Activated CD8-positive, alpha-beta T cell treated with anti-CD3 and anti-CD28 coated beads for 36 hours (primary cell): ENCODE measurements around the gene PHB1. TPM values are rescaled to one million over a fixed set of nuclear protein-coding genes. Genes with fewer than 3 reads are reported as not detected.

ENCODE experiments used
- ATAC-seq: fragments of 200-7000 bp; cut with Tn5 transposase; one replicate; pipeline ENCODE4 v1.10.0; 2021; ENCODE audit warnings: mild to moderate bottlenecking, moderate library complexity
- CTCF ChIA-PET: fragments of 350-600 bp; sonication (Branson Sonifier 250); formaldehyde crosslinking; loops from one replicate; lab custom pipeline; 2021; ENCODE audit warnings: antibody characterized with exemption; lab: Charles Lee
- POLR2A ChIA-PET: fragments of 350-600 bp; sonication (Branson Sonifier 250); formaldehyde crosslinking; loops from one replicate; lab custom pipeline; 2021; ENCODE audit warnings: antibody characterized with exemption; lab: Charles Lee
- DNase-seq: peaks from one replicate; pipeline ENCODE4 v3.0.0-alpha.2; 2020
- H3K27ac Mint-ChIP-seq: one replicate; pipeline ENCODE4 v1.8.0; 2021; ENCODE audit warnings: mild to moderate bottlenecking, mixed read lengths
- H3K27me3 Mint-ChIP-seq: one replicate; pipeline ENCODE4 v1.8.0; 2021; ENCODE audit warnings: mixed read lengths
- H3K36me3 Mint-ChIP-seq: one replicate; pipeline ENCODE4 v1.8.0; 2021; ENCODE audit warnings: low read depth, mixed read lengths
- H3K4me1 Mint-ChIP-seq: one replicate; pipeline ENCODE4 v1.8.0; 2021; ENCODE audit warnings: low read depth, mixed read lengths
- H3K4me3 Mint-ChIP-seq: one replicate; pipeline ENCODE4 v1.8.0; 2021; ENCODE audit warnings: mild to moderate bottlenecking, moderate library complexity, mixed read lengths
- H3K9me3 Mint-ChIP-seq: one replicate; pipeline ENCODE4 v1.8.0; 2021; ENCODE audit warnings: mixed read lengths
- CTCF ChIP-seq: fragments of 200-600 bp; IDR thresholded peaks from one replicate; pipeline ENCODE4 v1.8.0; 2022; ENCODE audit warnings: antibody characterized with exemption, mild to moderate bottlenecking
- intact Hi-C: fragments of 100-400 bp; cut with micrococcal nuclease; formaldehyde crosslinking; loops from one replicate; pipeline ENCODE4 v1.10.0; 2022
- total RNA-seq, 2 experiments: library from RNA; stranded (reverse); gene quantifications; one replicate each; pipeline ENCODE4 v1.2.3, GENCODE V29; 2021

Gene PHB1
- total RNA-seq, 2 experiments from 2014 or later, result 363 to 381 TPM

GRCh38 chr17:49438436-49439278 is 24.0 kb upstream of the PHB1 start:
- peaks cover 31% of the 10 kb centered on the region for H3K27me3 Mint-ChIP-seq
- H3K4me1 Mint-ChIP-seq, result no peaks in the 10 kb centered on the region
- H3K27ac Mint-ChIP-seq, result no peak overlapping the region
- no peak for TF ChIP-seq CTCF
- H3K36me3 Mint-ChIP-seq, result no peaks in the 10 kb centered on the region
- no peak overlapping the region for H3K4me3 Mint-ChIP-seq
- CTCF ChIA-PET, result interaction anchor here (0.8 to 8.0 kb wide), 7 partner anchors 13 to 119 kb away, joined by 3 to 152 read pairs (median 4); partner anchors contain the start of gene PHB1
- H3K9me3 Mint-ChIP-seq, result no peaks in the 10 kb centered on the region
- no peak for DNase-seq
- no peak for ATAC-seq
- intact Hi-C loops, result loop anchor here (5.0 kb wide), 1 partner anchor 119 kb away; no protein-coding TSS in a partner anchor
- POLR2A ChIA-PET, result no interaction called here

GRCh38 chr17:49437696-49438435 is 23.2 kb upstream of the PHB1 start:
- Mint-ChIP-seq H3K4me3 (no peak overlapping the region), H3K4me1 (no peaks in the 10 kb centered on the region), H3K36me3 (no peaks in the 10 kb centered on the region), H3K27ac (no peak overlapping the region), H3K27me3 (peaks cover 27% of the 10 kb centered on the region), H3K9me3 (no peaks in the 10 kb centered on the region)
- ATAC-seq (no peak), DNase-seq (no peak)
- CTCF ChIA-PET, result interaction anchor here (0.8 to 8.0 kb wide), 4 partner anchors 12 to 119 kb away, joined by 3 to 152 read pairs (median 4); no protein-coding TSS in a partner anchor
- POLR2A ChIA-PET, result no interaction called here
- no peak for TF ChIP-seq CTCF
- intact Hi-C loops, result loop anchor here (5.0 kb wide), 1 partner anchor 119 kb away; no protein-coding TSS in a partner anchor

DNA sequence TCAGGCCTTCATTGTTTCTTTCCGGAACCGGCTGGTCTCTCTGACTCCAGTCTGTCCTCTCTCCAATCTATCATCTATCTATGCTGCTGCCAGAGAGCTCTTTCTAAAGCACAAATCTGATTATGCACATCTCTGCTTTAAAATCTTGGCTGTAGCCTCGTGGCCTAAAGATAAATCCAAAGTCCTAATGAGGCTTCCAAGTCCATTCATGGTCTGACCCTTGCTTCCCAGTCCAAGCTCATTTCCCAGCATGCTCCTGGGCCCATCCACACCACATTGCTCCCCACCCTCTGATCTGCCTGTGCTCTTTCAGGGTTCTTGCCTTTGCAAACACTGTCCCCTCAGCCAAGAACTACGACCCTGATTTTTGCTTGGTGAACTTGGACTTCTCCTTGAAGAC is 21.5 kb upstream of the PHB1 start:
- no peak for DNase-seq
- POLR2A ChIA-PET, result no interaction called here
- no peak overlapping the region for H3K27ac Mint-ChIP-seq
- intact Hi-C loops, result loop anchor here (5.0 kb wide), 1 partner anchor 121 kb away; no protein-coding TSS in a partner anchor
- H3K36me3 Mint-ChIP-seq, result no peaks in the 10 kb centered on the region
- CTCF ChIA-PET, result interaction anchor here (0.9 to 8.0 kb wide), 11 partner anchors 11 to 124 kb away, joined by 3 to 152 read pairs (median 4); no protein-coding TSS in a partner anchor
- peaks cover 27% of the 10 kb centered on the region for H3K27me3 Mint-ChIP-seq
- H3K4me3 Mint-ChIP-seq, result no peak overlapping the region
- no peak for TF ChIP-seq CTCF
- no peak for ATAC-seq
- no peaks in the 10 kb centered on the region for H3K9me3 Mint-ChIP-seq
- H3K4me1 Mint-ChIP-seq, result no peaks in the 10 kb centered on the region

DNA sequence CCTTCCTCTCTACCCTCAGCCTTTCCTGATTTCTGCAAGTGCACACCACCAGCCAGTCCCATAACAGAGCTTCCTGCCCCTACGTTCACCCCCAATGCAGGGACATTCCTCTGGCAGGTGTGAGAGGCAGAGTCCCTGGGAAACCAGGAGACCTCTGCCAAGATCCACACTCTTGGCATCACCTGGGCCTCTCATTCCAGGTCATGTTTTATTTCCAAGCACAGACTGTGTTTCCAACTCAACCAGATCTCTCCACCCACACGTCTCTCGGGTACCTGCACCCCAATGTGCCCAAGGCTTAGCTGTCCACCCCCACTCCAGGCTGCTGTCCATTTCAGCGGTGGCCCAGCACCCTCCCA is 21.0 kb upstream of the PHB1 start:
- Mint-ChIP-seq H3K4me1 (no peaks in the 10 kb centered on the region), H3K9me3 (no peaks in the 10 kb centered on the region), H3K4me3 (no peak overlapping the region), H3K27ac (no peak overlapping the region), H3K36me3 (no peaks in the 10 kb centered on the region), H3K27me3 (peaks cover 26% of the 10 kb centered on the region)
- no peak for TF ChIP-seq CTCF
- ATAC-seq, result no peak
- intact Hi-C loops, result loop anchor here (5.0 kb wide), 1 partner anchor 122 kb away; no protein-coding TSS in a partner anchor
- ChIA-PET CTCF (interaction anchor here (0.8 to 8.0 kb wide), 17 partner anchors 10 to 410 kb away, joined by 3 to 152 read pairs (median 4); no protein-coding TSS in a partner anchor), POLR2A (interaction anchor here (1.9 kb wide), 1 partner anchor 121 kb away, joined by 5 read pairs; no protein-coding TSS in a partner anchor)
- no peak for DNase-seq
